ENCODE results near the gene MCM3.

Gene MCM3

DNA sequence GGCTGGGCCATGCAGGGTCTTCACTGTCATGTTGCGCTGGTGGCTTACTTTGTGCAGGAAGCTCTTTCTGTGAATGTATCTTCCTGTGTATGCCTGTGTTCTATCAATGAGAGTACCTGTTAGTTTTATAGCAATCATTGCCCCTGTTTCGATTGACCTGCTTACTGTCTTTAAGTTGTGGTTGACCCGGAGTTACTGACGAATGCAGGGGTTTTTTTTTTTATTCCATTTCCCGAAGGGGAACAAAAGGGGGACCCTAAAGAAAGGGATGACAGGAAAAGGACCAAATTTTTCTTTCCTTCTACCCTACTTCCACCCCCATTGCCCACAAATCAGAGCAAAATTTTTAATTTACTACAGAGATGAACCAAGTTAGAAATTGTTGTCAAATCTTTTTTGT is 40.1 kb downstream of the MCM3 start, which contains the start of gene IL17F:
TSS of gene IL17F (minus strand) at position 101 of the 400 bp plus-strand sequence. CDS start at position 30, 71 bp downstream.
- DNase-seq: no peak

DNA sequence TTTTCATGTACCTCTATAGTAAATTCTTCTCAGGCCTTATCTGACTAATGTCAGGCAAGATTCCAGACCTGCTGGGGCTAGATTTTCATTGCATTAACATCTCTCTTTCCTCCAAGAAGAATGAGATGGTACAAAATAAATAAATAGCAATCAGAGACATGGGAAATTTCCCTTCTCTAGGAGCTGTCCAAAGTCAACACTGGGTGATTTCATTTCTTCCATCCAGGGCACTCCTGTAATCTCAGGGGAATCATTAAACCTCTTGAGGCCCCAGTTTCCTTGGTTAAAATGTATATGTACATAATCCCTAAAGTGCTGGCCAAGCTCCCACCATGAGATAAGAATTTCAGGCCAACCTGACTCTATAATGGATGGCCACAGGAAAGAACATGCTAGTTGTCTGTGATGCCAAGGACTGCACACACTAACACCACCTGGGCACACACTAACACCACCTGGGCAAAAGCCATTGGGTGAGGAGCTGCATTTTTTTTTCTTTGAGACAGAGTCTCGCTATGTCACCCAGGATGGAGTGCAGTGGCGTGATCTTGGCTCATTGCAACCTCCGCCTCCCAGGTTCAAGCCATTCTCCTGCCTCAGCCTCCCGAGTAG is 41.2 kb downstream of the MCM3 start:
- DNase-seq: no peak

DNA sequence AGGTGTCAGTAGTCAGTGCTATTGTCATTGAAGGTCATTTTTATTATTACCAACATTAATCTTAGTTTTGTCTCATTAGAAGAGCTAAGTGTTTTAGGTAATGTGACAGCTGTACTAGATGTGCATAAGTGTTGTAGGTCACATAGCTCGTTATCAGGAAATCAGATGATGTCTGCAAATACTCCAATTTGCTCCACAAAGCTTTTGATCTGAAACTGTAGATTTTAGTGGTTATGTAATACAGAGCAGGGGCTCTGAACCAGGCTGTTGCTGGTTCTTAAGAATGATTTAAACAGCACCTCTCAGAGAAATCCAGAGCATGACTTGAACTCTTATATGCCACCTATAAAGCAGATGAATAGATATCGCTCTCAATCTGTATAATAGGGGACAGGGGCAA is 42.7 kb downstream of the MCM3 start:
- no peak for DNase-seq

DNA sequence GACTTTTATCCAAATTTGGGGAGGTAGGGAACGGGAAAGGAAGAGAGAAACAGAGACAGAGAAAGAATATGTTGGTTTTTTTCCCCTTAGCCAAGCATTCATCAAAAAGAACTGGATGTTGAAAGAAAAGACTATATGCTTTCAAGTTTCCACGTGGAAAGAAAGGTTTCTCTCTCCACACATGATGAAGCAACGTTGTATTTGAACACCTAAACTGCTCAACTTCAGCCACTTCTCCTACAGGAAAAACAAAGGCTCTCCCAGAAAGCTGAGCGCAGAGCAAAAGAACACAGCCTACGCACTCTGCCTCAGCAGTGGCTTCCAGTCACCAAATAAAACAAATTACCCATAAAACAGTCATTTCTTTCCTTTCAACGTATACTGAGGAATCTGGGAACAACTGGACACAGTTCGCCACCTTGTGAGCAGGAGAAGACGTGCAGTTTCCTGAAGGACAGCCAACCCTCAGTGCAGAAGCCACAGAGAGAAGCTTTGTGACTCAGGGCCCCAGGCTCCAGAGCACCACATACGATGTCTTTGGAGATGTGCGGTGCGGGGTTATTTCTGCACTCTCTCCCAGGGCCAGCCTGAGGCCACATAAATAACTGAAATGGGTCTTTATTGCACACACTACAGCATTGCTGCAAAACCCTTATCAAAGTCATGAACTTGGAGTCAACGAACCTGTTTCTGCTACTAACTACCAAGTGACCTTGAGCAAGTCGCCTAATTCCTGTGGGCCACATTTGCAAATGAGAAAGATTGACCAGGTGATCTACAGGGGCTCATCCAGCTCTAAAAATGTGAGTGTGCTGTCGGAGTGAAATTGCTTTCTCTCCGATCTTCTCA is 50.3 kb downstream of the MCM3 start:
- DNase-seq: no peak

DNA sequence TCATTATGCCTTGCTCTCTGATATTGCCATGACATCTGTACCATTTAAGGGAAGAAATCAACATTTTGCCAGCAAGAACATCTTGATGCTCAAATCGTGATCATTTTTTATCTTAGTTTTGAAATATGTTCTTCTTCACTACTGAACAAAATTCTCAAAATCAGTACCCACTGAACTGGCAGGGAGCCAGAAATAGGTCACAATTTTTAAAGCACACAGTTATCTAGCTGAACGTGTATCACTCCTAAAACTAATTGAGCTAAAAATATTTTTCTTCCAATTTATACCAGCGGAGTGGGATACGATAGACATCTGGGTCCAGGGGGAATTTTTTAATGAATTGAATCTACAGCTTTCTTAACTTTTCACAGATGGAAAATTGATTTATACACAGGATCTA is 51.5 kb downstream of the MCM3 start:
- DNase-seq: no peak

DNA sequence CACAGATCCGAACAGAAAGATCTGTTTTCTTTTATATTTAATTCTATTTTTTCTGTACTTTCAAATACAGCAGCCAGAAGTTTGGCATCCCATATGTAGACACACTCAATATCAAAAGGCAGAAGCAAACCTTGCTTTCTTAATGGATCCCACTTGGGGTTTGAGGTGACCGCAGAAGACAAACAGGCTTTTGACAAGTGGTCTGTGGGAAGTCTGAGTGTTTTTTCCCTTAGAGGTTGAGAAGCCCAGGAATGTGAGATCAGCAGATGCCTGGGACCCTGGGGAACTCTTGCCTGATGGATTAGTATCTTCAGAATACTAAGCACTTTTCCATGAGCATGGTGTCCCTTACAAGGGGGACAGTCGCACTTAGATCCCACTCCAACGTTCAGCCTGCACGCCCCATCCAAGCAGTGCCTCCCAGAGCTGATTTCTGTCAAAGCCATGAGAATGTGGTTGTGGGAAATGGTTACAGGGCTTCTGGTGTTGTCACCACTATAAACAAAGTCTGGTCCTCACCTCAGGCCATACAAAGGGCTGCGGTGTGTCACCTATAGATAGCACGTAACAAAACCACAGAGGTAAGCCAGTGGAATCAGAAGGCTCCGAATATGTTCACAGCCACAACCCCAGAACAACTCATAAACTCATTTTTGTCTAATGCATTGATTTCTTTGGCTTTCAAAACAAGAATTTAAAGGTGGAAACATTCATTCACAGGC is 53.0 kb downstream of the MCM3 start:
- no peak for DNase-seq

DNA sequence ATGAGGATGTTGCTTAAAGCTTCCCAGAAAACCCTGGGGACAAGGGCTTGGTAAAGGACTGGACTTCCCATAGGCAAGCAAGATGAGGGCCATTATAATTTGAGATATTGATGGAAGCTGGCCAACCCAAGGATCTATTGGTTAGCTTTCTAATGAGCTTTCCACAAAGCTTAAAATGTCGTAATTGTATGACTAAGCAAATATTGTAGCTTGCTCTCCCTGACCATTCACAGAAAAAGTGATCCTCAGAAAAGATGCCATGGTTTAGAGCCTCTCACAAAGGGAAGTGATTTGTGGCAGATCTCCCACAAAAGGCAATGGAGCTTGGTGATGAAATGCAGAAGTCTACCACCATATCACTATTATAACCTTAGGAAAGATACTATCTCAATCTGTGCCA is 53.9 kb downstream of the MCM3 start:
- no peak for DNase-seq

DNA sequence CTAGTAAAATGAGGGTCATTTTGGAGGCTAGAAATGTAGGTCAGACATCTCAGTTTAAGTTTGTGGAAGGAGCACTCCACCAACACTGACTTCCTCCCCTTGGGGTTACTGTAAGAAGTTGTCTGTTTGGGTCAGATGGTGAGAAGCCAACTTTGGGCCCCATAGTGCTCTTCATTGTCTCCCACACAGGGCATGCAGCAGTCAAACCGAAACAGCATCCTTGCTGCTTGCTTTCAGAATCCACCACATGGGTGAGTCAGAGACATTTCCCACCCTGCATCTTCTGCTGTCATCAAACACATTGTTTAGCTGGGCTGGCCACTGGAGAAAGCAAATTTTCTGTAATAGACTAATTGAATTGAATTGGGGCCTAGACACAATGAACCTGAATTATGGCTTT is 57.0 kb downstream of the MCM3 start:
- DNase-seq: no peak

DNA sequence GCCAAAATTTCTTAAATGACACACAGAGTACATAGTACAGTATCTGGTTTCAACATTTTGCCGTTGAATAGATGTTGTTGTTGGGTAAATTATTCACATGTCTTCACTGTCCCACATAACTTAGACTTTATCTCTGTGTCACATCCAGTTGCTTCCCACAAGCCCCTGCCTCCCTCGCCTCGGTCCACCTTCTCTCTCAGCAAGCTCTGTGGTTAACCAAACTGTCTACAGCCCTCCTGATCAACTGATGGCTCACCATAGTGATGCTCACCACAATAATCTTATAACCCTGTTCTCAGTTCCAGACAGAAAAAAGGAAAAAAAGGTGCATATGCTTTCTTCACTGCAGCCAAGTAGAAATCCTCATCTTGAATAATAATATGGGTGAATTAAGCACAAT is 63.2 kb downstream of the MCM3 start:
- DNase-seq: no peak

DNA sequence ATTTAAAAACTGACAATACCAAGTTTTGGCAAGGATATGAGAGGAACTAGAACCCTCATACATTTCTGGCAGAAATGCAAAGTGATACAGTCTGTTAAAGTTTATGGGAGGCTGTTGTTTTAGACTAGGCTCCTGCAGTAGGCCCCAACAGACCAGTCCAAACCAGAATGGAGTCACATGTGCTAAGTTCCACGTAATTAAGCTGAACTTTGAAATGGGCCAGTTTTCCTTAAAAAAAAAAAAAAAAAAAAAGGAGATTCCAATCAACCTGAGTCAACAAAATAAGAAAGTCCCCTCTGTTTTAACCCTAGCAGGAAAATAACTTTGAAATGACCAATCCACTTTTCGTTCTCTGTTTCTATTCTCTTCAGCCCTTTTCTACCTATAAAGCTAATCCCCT is 66.8 kb downstream of the MCM3 start:
- no peak for DNase-seq

DNA sequence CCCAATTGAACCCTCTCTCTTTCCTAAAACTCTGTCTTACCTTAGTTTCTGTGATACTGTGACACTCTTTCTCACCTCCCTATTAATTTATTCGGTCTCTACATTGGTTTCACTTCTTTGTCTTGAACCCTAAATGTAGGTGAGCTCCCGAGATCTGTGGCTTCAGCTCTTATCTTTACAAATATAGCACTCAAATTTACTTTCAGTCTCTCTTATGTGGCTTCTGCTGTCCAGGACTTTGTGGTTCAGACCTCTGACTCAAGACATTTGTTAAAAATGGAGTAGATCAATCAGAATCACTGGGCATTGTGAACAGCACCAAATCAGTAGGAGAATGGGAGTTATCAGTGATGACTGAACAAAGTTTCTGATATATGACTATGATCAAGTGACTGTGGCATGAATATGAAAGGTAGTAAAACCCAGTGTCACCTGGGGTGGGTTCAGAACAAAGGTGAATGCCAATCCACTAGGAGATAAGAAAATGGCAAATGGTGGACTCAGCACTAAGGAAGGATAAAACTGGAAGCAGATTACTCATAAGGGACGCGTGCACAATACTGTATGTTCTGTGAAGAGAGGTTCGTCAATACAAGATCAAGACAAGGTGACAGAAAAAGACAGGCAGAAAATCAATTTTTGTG is 67.5 kb downstream of the MCM3 start:
- DNase-seq: no peak

DNA sequence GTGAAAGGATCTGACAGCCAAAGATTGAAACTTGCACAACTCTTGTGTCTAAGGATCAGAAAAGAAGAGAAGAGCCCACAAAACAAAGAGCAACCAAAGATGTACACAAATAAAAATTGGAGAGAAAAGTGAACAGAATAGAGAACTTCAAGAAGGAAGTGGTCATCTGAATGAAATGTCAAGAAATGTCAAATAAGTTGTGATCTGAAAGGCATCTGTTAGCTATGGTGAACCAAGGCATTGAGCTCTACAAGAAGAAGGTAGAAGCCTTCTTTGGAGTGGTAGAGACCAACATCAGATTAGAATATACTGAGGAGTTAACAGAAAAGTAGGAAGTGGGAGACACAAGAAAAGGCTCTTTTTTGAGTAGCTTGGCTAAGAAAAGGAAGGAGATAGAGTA is 68.8 kb downstream of the MCM3 start:
- no peak for DNase-seq
